Muscle layer of colon (tissue), 2 donors: ENCODE measurements around the gene CORO1C.
A peak's percentile ranks its signal among the peaks of the same experiment; 100 is the strongest.

Source experiments
- H3K27ac ChIP-seq: one replicate; pipeline ENCODE4 v1.7.0; 2013; ENCODE audit warnings: low read depth, mild to moderate bottlenecking, low read length, moderate library complexity
- H3K27me3 ChIP-seq, 2 donors: one replicate each; pipeline ENCODE4 v1.7.0; 2013; ENCODE audit warnings: low read length in 2 of 2, mild to moderate bottlenecking in 2 of 2; ENCODE audit not compliant: insufficient read depth in 2 of 2, control insufficient read depth in 1 of 2
- H3K36me3 ChIP-seq: one replicate; pipeline ENCODE4 v1.7.0; 2013; ENCODE audit warnings: mild to moderate bottlenecking, low read length; ENCODE audit not compliant: insufficient read depth
- H3K4me1 ChIP-seq: one replicate; pipeline ENCODE4 v1.7.0; 2013; ENCODE audit warnings: mild to moderate bottlenecking, low read length; ENCODE audit not compliant: insufficient read depth
- H3K4me3 ChIP-seq, 2 donors: one replicate each; pipeline ENCODE4 v1.7.0; 2013; ENCODE audit warnings: low read length in 2 of 2, low read depth in 1 of 2, mild to moderate bottlenecking in 1 of 2, moderate library complexity in 1 of 2
- H3K9ac ChIP-seq: one replicate; pipeline ENCODE4 v1.7.0; 2013; ENCODE audit warnings: low read length
- H3K9me3 ChIP-seq: one replicate; pipeline ENCODE4 v1.7.0; 2013; ENCODE audit warnings: mild to moderate bottlenecking, low read length
- donor health status: abdominal sarcoma.
- donor health status: Adenocarcinoma of cecum.

The CORO1C gene

DNA sequence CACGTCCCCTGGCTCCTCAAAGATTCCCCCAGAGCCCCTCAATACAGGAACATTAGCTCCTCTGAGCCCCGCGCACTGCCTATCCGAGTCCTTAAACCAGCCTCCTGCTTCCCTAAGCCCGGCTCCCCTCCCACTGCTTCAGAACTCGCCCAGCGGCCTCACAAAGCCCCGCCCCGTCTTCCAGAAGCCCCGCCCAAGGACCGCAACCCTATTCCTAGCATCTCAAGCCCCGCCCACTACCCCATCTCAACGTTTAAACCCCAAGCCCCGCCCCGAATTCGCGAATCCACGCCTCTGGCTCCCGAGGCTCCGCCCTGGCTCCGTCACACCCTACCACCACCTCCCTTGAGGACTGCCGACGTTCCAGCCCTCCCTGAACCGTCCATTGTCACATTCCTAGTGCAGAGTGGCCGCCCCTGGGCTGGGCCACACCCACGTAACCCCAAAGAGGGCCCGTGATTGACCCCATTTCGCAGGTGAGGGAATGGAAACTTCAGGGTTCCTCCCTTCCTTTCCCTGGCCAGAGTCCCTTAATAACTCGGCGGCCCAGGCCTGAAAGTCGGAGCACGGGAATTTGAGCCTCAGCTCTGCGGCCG lies 646 bp upstream of the CORO1C start:
- Histone ChIP-seq H3K4me1 (peaks cover 24% of the 10 kb centered on the region), H3K27me3 (no peaks in the 10 kb centered on the region), H3K9ac (peak overlapping the region; percentile 49), H3K4me3 (peak overlapping the region; percentile 36 to 85), H3K36me3 (no peaks in the 10 kb centered on the region), H3K9me3 (no peaks in the 10 kb centered on the region), H3K27ac (peak overlapping the region; percentile 78)

DNA sequence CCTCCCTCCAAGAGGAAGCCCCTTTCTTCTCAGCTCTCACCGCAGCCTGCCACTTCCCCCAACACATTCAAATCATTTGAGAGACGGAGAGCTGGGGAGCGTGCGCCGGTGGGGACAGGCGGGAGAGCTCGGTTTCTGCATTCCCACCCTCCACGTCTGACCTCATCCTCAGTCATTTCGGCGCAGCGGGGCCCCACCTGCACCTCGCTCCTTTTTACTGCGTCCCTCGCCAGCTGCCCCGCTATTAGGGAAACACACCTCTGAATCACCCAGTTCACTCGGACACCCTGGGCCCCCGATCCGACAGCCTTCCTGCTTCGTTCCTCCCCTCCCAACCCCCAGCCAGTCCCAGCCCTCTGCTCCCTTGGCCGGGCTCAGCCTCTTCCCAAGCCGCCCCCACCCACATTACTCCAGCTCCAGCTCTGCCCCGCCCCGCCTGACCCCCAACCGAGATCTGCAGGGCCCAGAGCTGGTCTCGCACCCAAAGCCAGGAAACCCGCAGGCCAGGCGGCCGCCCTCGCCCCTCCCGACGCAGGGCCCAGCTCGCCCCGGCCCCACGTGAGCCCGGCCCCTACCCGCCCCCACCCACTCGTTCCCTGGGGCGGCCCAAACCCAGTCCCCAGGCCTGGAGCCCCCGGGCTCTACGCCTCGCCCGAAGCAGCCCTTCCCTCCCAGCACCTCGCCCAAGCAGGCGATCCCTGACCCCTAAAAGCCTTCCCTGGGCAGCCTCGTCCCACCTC lies 783 bp downstream of the CORO1C start:
- H3K36me3 ChIP-seq = no peaks in the 10 kb centered on the region
- peak overlapping the region; percentile 97 for H3K27ac ChIP-seq
- no peaks in the 10 kb centered on the region for H3K27me3 ChIP-seq
- peaks cover 32% of the 10 kb centered on the region for H3K4me1 ChIP-seq
- peak overlapping the region; percentile 85 to 97 for H3K4me3 ChIP-seq
- H3K9ac ChIP-seq = peak overlapping the region; percentile 70
- H3K9me3 ChIP-seq = no peaks in the 10 kb centered on the region

- H3K4me3 ChIP-seq = peak overlapping the region; percentile 85 to 97
- H3K4me1 ChIP-seq = peaks cover 39% of the 10 kb centered on the region
- H3K9ac ChIP-seq = peak overlapping the region; percentile 70
- no peaks in the 10 kb centered on the region for H3K9me3 ChIP-seq
- H3K36me3 ChIP-seq = no peaks in the 10 kb centered on the region
- peak overlapping the region; percentile 97 for H3K27ac ChIP-seq
- H3K27me3 ChIP-seq = no peaks in the 10 kb centered on the region
These were observed 1.5 kb downstream of the CORO1C start for GRCh38 chr12:108729612-108730364.

- Histone ChIP-seq H3K9ac (peak overlapping the region; percentile 70), H3K27ac (peak overlapping the region; percentile 97), H3K36me3 (no peaks in the 10 kb centered on the region), H3K4me1 (peaks cover 47% of the 10 kb centered on the region), H3K9me3 (no peaks in the 10 kb centered on the region), H3K27me3 (no peaks in the 10 kb centered on the region), H3K4me3 (peak overlapping the region in 1 of 2 donors; percentile 85)
These were observed 2.3 kb downstream of the CORO1C start for GRCh38 chr12:108728820-108729611.

GRCh38 chr12:108727868-108728735 lies 3.2 kb downstream of the CORO1C start:
- H3K27me3 ChIP-seq = no peaks in the 10 kb centered on the region
- H3K27ac ChIP-seq = peak overlapping the region; percentile 97
- H3K4me1 ChIP-seq = peaks cover 56% of the 10 kb centered on the region
- H3K9ac ChIP-seq = peak overlapping the region; percentile 15
- peak overlapping the region in 1 of 2 donors; percentile 85 for H3K4me3 ChIP-seq
- no peaks in the 10 kb centered on the region for H3K36me3 ChIP-seq
- H3K9me3 ChIP-seq = no peaks in the 10 kb centered on the region

GRCh38 chr12:108727161-108727560 lies 4.2 kb downstream of the CORO1C start:
- Histone ChIP-seq H3K27ac (no peak overlapping the region), H3K4me3 (no peak overlapping the region), H3K36me3 (no peaks in the 10 kb centered on the region), H3K9me3 (no peaks in the 10 kb centered on the region), H3K4me1 (peaks cover 61% of the 10 kb centered on the region), H3K9ac (no peak overlapping the region), H3K27me3 (no peaks in the 10 kb centered on the region)

GRCh38 chr12:108724890-108725151 lies 6.5 kb downstream of the CORO1C start:
- H3K36me3 ChIP-seq = no peaks in the 10 kb centered on the region
- H3K9me3 ChIP-seq = no peaks in the 10 kb centered on the region
- no peak overlapping the region for H3K9ac ChIP-seq
- H3K4me1 ChIP-seq = peaks cover 79% of the 10 kb centered on the region
- H3K27ac ChIP-seq = no peak overlapping the region
- H3K4me3 ChIP-seq = no peak overlapping the region
- no peaks in the 10 kb centered on the region for H3K27me3 ChIP-seq

DNA sequence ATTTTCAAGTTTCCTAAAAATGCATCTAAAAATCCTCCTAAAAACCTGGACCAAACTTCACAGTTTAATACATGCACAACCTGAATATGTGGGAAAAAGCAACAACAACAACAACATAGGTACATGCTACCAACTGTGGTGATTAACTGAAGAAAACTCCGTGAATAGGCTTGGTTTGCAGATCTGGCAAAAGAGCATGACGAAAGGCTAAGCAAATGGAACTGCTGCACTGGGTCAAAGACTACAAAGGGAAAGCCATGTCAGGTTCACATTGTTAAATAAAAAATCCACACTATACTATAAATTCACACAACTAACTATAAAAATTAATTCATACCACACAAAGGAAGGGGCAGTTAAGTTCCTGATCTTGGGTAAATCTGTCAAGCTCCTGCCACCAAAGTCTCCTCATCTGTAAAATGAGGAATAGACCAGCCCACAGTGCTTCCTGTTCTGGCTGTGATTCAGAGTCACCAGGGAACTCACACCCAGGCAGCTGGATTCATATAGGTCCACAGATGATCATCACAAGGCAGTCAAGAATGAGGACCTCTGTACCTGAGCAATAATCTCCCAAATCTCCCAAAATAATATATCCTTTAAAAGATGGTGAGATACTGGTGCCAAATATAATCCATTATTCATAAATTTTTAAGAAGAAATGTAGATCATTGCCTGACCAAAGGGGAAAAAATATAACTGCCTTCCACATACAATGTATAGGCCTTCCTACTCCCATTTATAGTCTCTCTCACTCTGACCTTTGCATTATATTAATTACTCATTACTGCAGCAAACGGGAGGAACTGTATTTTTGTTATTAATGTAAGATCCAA lies 7.0 kb downstream of the CORO1C start:
- Histone ChIP-seq H3K9ac (no peak overlapping the region), H3K4me3 (no peak overlapping the region), H3K9me3 (no peaks in the 10 kb centered on the region), H3K4me1 (peaks cover 84% of the 10 kb centered on the region), H3K27ac (peak overlapping the region; percentile 69), H3K27me3 (no peaks in the 10 kb centered on the region), H3K36me3 (no peaks in the 10 kb centered on the region)

- H3K36me3 ChIP-seq = no peaks in the 10 kb centered on the region
- no peaks in the 10 kb centered on the region for H3K9me3 ChIP-seq
- peaks cover 88% of the 10 kb centered on the region for H3K4me1 ChIP-seq
- no peaks in the 10 kb centered on the region for H3K27me3 ChIP-seq
- no peak overlapping the region for H3K9ac ChIP-seq
- no peak overlapping the region for H3K4me3 ChIP-seq
- peak overlapping the region; percentile 69 for H3K27ac ChIP-seq
These were observed 8.1 kb downstream of the CORO1C start for GRCh38 chr12:108722992-108723766.
